ENCODE results near the gene PPM1K.

DNA sequence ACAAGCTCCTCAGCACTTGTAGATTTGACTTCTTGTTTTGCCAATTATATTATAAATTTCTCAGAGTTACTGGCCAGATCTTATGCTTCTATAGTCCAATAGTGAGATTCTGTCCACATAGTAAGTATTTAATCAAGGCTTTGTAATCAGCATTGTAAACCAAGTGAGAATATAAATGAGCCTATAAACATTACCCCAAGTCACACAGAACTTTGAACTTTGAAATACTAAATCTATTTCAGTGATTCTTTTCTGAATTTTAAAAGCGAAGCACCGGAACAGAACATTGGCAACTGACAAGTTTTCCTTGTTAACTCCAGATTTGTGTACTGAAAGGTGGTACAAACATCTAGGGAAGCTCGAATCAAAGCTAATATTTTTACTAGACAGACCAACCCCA, 37.2 kb downstream of the PPM1K start:
- TF ChIP-seq, protein P1, sequence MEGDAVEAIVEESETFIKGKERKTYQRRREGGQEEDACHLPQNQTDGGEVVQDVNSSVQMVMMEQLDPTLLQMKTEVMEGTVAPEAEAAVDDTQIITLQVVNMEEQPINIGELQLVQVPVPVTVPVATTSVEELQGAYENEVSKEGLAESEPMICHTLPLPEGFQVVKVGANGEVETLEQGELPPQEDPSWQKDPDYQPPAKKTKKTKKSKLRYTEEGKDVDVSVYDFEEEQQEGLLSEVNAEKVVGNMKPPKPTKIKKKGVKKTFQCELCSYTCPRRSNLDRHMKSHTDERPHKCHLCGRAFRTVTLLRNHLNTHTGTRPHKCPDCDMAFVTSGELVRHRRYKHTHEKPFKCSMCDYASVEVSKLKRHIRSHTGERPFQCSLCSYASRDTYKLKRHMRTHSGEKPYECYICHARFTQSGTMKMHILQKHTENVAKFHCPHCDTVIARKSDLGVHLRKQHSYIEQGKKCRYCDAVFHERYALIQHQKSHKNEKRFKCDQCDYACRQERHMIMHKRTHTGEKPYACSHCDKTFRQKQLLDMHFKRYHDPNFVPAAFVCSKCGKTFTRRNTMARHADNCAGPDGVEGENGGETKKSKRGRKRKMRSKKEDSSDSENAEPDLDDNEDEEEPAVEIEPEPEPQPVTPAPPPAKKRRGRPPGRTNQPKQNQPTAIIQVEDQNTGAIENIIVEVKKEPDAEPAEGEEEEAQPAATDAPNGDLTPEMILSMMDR (IDR thresholded peaks at IDR 0.05) = no peak
- no peak for TF ChIP-seq EP300 (IDR thresholded peaks at IDR 0.05)
- TF ChIP-seq POLR2A (IDR thresholded peaks at IDR 0.05) = no peak
- TF ChIP-seq POLR2AphosphoS5 (IDR thresholded peaks at IDR 0.05) = no peak
